ENCODE results near the gene SHROOM2.

The SHROOM2 gene

GRCh38 chrX:9903146-9903545 is 116.9 kb downstream of the SHROOM2 start:
- DNase-seq, result no peak

GRCh38 chrX:9905288-9905687 is 119.1 kb downstream of the SHROOM2 start:
- no peak for DNase-seq

- no peak for DNase-seq
Observed at GRCh38 chrX:9905721-9906120, 119.5 kb downstream of the SHROOM2 start.

GRCh38 chrX:9906919-9907318 is 120.7 kb downstream of the SHROOM2 start:
- DNase-seq, result no peak

- no peak for DNase-seq
Observed at GRCh38 chrX:9907645-9908387, 121.6 kb downstream of the SHROOM2 start.

GRCh38 chrX:9909254-9909653 is 123.0 kb downstream of the SHROOM2 start:
- DNase-seq, result no peak

- no peak for DNase-seq
Observed at GRCh38 chrX:9911487-9911886, 125.3 kb downstream of the SHROOM2 start.

GRCh38 chrX:9912351-9913145 is 126.3 kb downstream of the SHROOM2 start:
- DNase-seq, result no peak

GRCh38 chrX:9913146-9913433 is 126.9 kb downstream of the SHROOM2 start:
- DNase-seq, result no peak

- no peak for DNase-seq
Observed at GRCh38 chrX:9917861-9918260, 131.6 kb downstream of the SHROOM2 start.

- no peak for DNase-seq
Observed at GRCh38 chrX:9919632-9920172, 133.5 kb downstream of the SHROOM2 start.

GRCh38 chrX:9921407-9921806 is 135.2 kb downstream of the SHROOM2 start:
- no peak for DNase-seq

GRCh38 chrX:9923357-9923756 is 137.1 kb downstream of the SHROOM2 start:
- no peak for DNase-seq

GRCh38 chrX:9926002-9926401 is 139.8 kb downstream of the SHROOM2 start:
- no peak for DNase-seq

- DNase-seq, result peak; percentile 25
Observed at GRCh38 chrX:9927698-9928482, 141.7 kb downstream of the SHROOM2 start.

- DNase-seq, result no peak
Observed at GRCh38 chrX:9935436-9935835, 149.2 kb downstream of the SHROOM2 start.

GRCh38 chrX:9937761-9938160 is 151.5 kb downstream of the SHROOM2 start:
- DNase-seq, result no peak

- DNase-seq, result no peak
Observed at GRCh38 chrX:9938516-9938915, 152.3 kb downstream of the SHROOM2 start.

- DNase-seq, result peak; percentile 23
Observed at GRCh38 chrX:9940421-9940820, 154.2 kb downstream of the SHROOM2 start.

- DNase-seq, result no peak
Observed at GRCh38 chrX:9942086-9942485, 155.9 kb downstream of the SHROOM2 start.

- no peak for DNase-seq
Observed at GRCh38 chrX:9943420-9943819, 157.2 kb downstream of the SHROOM2 start.

- DNase-seq, result no peak
Observed at GRCh38 chrX:9947131-9947794, 161.0 kb downstream of the SHROOM2 start.

- DNase-seq, result peak; percentile 26
Observed at GRCh38 chrX:9948406-9948805, 162.2 kb downstream of the SHROOM2 start.

Data from right hindlimb (tissue), 1 donor.